Neural cell (in vitro differentiated cells): Measurements from ENCODE around the gene SAT2. TPM values are rescaled to one million over a fixed set of nuclear protein-coding genes. Genes with fewer than 3 reads are reported as not detected.

Experiments used
- H2AFZ ChIP-seq: fragments of 200-600, 300-800 bp; sonication (generic), shearing (Covaris generic); 2 replicates; pipeline ENCODE4 v1.6.0; 2014; ENCODE audit warnings: low read depth, mild to moderate bottlenecking, antibody characterized with exemption, low read length, moderate library complexity
- H3F3A ChIP-seq: fragments of 200-600 bp; shearing (Covaris generic); 2 replicates; pipeline ENCODE4 v1.6.1; 2016; ENCODE audit warnings: mild to moderate bottlenecking, moderate library complexity, mixed read lengths, antibody characterized with exemption, low read length; ENCODE audit not compliant: insufficient read depth, poor library complexity, severe bottlenecking
- H3K27ac ChIP-seq: fragments of 200-600, 300-800 bp; sonication (generic), shearing (Covaris generic); 2 replicates; pipeline ENCODE4 v1.5.1; 2014; ENCODE audit warnings: mild to moderate bottlenecking, low read length, moderate library complexity
- H3K27me3 ChIP-seq: fragments of 300-800, 200-600 bp; sonication (generic), shearing (Covaris generic); 2 replicates; pipeline ENCODE4 v1.6.0; 2014; ENCODE audit warnings: mild to moderate bottlenecking, low read depth, low read length, moderate library complexity; ENCODE audit not compliant: insufficient read depth
- H3K36me3 ChIP-seq: fragments of 300-800, 200-600 bp; sonication (generic), shearing (Covaris generic); 2 replicates; pipeline ENCODE4 v1.5.1; 2014; ENCODE audit warnings: mild to moderate bottlenecking, antibody characterized with exemption, low read length, moderate library complexity; ENCODE audit not compliant: insufficient read depth
- H3K4me2 ChIP-seq: fragments of 300-800, 200-600 bp; sonication (generic), shearing (Covaris generic); 2 replicates; pipeline ENCODE4 v1.6.0; 2014; ENCODE audit warnings: mild to moderate bottlenecking, low read length
- H3K4me3 ChIP-seq: fragments of 300-800, 200-600 bp; sonication (generic), shearing (Covaris generic); 2 replicates; pipeline ENCODE4 v1.5.1; 2014; ENCODE audit warnings: mild to moderate bottlenecking, low read length, moderate library complexity
- H3K79me2 ChIP-seq: fragments of 200-600 bp; shearing (Covaris generic); replicated peaks from 2 replicates; pipeline ENCODE4 v1.6.0; 2014; ENCODE audit warnings: mild to moderate bottlenecking, low read length, moderate library complexity; ENCODE audit not compliant: insufficient read depth
- H3K9ac ChIP-seq: fragments of 300-800, 200-600 bp; sonication (generic), shearing (Covaris generic); 2 replicates; pipeline ENCODE4 v1.6.1; 2016; ENCODE audit warnings: mild to moderate bottlenecking, low read length, mixed read lengths
- H3K9me2 ChIP-seq: fragments of 200-600 bp; shearing (Covaris generic); 2 replicates; pipeline ENCODE4 v1.6.1; 2016; ENCODE audit warnings: mild to moderate bottlenecking, low read length, mixed read lengths; ENCODE audit not compliant: insufficient read depth
- H3K9me3 ChIP-seq: fragments of 200-600, 300-800 bp; sonication (generic), shearing (Covaris generic); 2 replicates; pipeline ENCODE4 v1.6.1; 2016; ENCODE audit warnings: mild to moderate bottlenecking, mixed run types, low read length, moderate library complexity, mixed read lengths
- H4K20me1 ChIP-seq: fragments of 200-600 bp; shearing (Covaris generic); 2 replicates; pipeline ENCODE4 v1.6.1; 2016; ENCODE audit warnings: mild to moderate bottlenecking, mixed run types; ENCODE audit not compliant: insufficient read depth
- EP300 ChIP-seq: fragments of 450-650 bp; conservative IDR thresholded peaks from 2 replicates; pipeline ENCODE4 v1.6.1; 2014; ENCODE audit warnings: antibody characterized with exemption, mild to moderate bottlenecking, moderate library complexity; ENCODE audit not compliant: poor library complexity, severe bottlenecking
- EZH2 ChIP-seq: fragments of 200-600, 300-800 bp; shearing (Covaris generic), sonication (generic); IDR thresholded peaks from 2 replicates; pipeline ENCODE4 v1.6.1; 2014; ENCODE audit warnings: antibody characterized with exemption, low read length, borderline replicate concordance, mild to moderate bottlenecking; ENCODE audit not compliant: insufficient read depth, poor library complexity, severe bottlenecking
- MXI1 ChIP-seq: fragments of 450-650 bp; conservative IDR thresholded peaks from 2 replicates; pipeline ENCODE4 v1.6.1; 2014; ENCODE audit warnings: antibody characterized with exemption, mild to moderate bottlenecking; ENCODE audit not compliant: poor library complexity, severe bottlenecking
- POLR2AphosphoS5 ChIP-seq: IDR thresholded peaks from 2 replicates; pipeline ENCODE4 v1.6.1; 2012
- RAD21 ChIP-seq: fragments of 450-650 bp; conservative IDR thresholded peaks from 2 replicates; pipeline ENCODE4 v1.6.1; 2014; ENCODE audit warnings: antibody characterized with exemption, mild to moderate bottlenecking, moderate library complexity
- SMC3 ChIP-seq: fragments of 450-650 bp; conservative IDR thresholded peaks from 2 replicates; pipeline ENCODE4 v1.6.1; 2014; ENCODE audit warnings: antibody characterized with exemption, mild to moderate bottlenecking, moderate library complexity; ENCODE audit not compliant: poor library complexity
- TAF1 ChIP-seq: IDR thresholded peaks from 2 replicates; pipeline ENCODE4 v1.6.1; 2012; ENCODE audit warnings: low read depth
- polyA plus RNA-seq: library from polyadenylated mRNA; depleted of rRNA; stranded (reverse); fragments of >200 nt; gene quantifications from 2 replicates; pipeline ENCODE4 v1.2.3, GENCODE V29; 2014
- TF ChIP-seq, protein P1 (sequence below): IDR thresholded peaks from 2 replicates; pipeline ENCODE4 v1.6.1; 2012; ENCODE audit warnings: borderline replicate concordance
- TF ChIP-seq, protein P2 (sequence below): fragments of 450-650 bp; IDR thresholded peaks from 2 replicates; pipeline ENCODE4 v1.5.1; 2014; ENCODE audit warnings: antibody characterized with exemption, mild to moderate bottlenecking, moderate library complexity; ENCODE audit not compliant: poor library complexity, severe bottlenecking

Gene SAT2
- polyA plus RNA-seq, 1 donor from 2014 or later, result 303 TPM

DNA sequence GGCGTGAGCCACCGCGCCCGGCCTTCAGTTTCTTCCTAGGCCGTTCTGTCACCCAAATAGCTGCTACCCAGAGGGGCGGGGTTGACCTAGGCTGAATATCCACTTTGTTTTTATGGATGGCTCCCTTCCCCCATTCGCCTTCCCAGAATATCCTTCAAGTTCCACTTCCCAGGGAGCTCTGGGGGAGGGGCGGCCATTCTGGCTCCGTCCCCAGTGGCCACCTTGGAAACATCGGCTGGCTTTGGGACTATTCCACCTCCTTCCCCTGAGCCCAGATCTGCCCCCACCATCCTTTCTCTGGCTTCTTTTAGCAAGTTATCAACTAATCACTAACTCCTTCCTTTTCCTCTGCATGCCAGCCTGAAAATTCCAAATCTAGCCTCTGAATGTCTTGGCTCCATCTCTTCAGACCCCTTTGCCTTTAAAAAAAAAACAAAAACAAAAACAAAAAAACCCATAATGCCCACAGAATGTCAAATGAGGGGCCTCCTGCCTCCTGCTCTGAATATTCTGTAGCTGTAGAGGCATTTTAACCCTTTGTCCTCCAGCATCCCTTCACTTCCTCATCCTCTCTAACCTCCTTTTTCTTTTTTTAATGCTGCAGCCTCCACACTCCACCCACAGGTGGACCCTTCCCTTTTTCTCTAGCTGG lies 29.5 kb upstream of the SAT2 start:
- peaks cover 6% of the 10 kb centered on the region for H3K79me2 ChIP-seq
- no peak overlapping the region for H3K27ac ChIP-seq
- TF ChIP-seq MXI1 (no peak), TAF1 (no peak), POLR2AphosphoS5 (no peak), RAD21 (no peak), SMC3 (no peak)
- no peaks in the 10 kb centered on the region for H3K36me3 ChIP-seq
- H3K4me3 ChIP-seq, result no peak overlapping the region
- H3F3A ChIP-seq, result no peaks in the 10 kb centered on the region
- no peaks in the 10 kb centered on the region for H3K9me2 ChIP-seq
- no peak overlapping the region for H2AFZ ChIP-seq
- H3K9ac ChIP-seq, result no peak overlapping the region
- no peaks in the 10 kb centered on the region for H3K27me3 ChIP-seq
- H3K9me3 ChIP-seq, result no peaks in the 10 kb centered on the region
- no peak overlapping the region for H3K4me2 ChIP-seq
- no peaks in the 10 kb centered on the region for H4K20me1 ChIP-seq

DNA sequence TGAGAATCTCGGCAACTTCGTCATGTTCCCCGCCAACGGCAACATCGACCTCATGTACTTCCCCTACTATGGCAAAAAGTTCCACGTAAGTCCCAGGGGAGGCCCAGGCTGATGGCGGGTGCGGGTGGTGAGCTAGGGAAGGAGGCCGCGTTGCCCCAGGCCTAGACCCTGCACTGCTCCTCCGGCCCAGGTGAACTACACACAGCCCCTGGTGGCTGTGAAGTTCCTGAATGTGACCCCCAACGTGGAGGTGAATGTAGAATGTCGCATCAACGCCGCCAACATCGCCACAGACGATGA lies 27.9 kb upstream of the SAT2 start:
- Histone ChIP-seq H3K36me3 (no peaks in the 10 kb centered on the region), H3F3A (no peaks in the 10 kb centered on the region), H3K79me2 (peaks cover 10% of the 10 kb centered on the region), H4K20me1 (no peaks in the 10 kb centered on the region), H2AFZ (no peak overlapping the region), H3K9me2 (no peaks in the 10 kb centered on the region), H3K27ac (no peak overlapping the region), H3K9me3 (no peaks in the 10 kb centered on the region), H3K4me2 (no peak overlapping the region), H3K4me3 (no peak overlapping the region), H3K9ac (no peak overlapping the region), H3K27me3 (no peaks in the 10 kb centered on the region)
- TF ChIP-seq RAD21 (no peak), SMC3 (no peak), TAF1 (no peak), MXI1 (no peak), EZH2 (no peak), EP300 (no peak), POLR2AphosphoS5 (no peak)
- TF ChIP-seq, protein P1, sequence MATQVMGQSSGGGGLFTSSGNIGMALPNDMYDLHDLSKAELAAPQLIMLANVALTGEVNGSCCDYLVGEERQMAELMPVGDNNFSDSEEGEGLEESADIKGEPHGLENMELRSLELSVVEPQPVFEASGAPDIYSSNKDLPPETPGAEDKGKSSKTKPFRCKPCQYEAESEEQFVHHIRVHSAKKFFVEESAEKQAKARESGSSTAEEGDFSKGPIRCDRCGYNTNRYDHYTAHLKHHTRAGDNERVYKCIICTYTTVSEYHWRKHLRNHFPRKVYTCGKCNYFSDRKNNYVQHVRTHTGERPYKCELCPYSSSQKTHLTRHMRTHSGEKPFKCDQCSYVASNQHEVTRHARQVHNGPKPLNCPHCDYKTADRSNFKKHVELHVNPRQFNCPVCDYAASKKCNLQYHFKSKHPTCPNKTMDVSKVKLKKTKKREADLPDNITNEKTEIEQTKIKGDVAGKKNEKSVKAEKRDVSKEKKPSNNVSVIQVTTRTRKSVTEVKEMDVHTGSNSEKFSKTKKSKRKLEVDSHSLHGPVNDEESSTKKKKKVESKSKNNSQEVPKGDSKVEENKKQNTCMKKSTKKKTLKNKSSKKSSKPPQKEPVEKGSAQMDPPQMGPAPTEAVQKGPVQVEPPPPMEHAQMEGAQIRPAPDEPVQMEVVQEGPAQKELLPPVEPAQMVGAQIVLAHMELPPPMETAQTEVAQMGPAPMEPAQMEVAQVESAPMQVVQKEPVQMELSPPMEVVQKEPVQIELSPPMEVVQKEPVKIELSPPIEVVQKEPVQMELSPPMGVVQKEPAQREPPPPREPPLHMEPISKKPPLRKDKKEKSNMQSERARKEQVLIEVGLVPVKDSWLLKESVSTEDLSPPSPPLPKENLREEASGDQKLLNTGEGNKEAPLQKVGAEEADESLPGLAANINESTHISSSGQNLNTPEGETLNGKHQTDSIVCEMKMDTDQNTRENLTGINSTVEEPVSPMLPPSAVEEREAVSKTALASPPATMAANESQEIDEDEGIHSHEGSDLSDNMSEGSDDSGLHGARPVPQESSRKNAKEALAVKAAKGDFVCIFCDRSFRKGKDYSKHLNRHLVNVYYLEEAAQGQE, result no peak
- TF ChIP-seq, protein P2, sequence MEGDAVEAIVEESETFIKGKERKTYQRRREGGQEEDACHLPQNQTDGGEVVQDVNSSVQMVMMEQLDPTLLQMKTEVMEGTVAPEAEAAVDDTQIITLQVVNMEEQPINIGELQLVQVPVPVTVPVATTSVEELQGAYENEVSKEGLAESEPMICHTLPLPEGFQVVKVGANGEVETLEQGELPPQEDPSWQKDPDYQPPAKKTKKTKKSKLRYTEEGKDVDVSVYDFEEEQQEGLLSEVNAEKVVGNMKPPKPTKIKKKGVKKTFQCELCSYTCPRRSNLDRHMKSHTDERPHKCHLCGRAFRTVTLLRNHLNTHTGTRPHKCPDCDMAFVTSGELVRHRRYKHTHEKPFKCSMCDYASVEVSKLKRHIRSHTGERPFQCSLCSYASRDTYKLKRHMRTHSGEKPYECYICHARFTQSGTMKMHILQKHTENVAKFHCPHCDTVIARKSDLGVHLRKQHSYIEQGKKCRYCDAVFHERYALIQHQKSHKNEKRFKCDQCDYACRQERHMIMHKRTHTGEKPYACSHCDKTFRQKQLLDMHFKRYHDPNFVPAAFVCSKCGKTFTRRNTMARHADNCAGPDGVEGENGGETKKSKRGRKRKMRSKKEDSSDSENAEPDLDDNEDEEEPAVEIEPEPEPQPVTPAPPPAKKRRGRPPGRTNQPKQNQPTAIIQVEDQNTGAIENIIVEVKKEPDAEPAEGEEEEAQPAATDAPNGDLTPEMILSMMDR, result no peak
